ENCODE results near the gene MIDN.

- TF ChIP-seq CTCF (IDR thresholded peaks at IDR 0.05; ENCODE audit: low read length) = no peak
- no peak for TF ChIP-seq EZH2 (IDR thresholded peaks at IDR 0.05; ENCODE audit: borderline replicate concordance, low read length)
Measured at GRCh38 chr19:1258707-1259205, 10.4 kb downstream of the MIDN start.
